Measurements from ENCODE around the gene CYB5RL. TPM values are rescaled to one million over a fixed set of nuclear protein-coding genes. Genes with fewer than 3 reads are reported as not detected.

Gene CYB5RL
- total RNA-seq, 6 donors from 2014 or later, result 2.7 to 10.0 (median 6.6) TPM

DNA sequence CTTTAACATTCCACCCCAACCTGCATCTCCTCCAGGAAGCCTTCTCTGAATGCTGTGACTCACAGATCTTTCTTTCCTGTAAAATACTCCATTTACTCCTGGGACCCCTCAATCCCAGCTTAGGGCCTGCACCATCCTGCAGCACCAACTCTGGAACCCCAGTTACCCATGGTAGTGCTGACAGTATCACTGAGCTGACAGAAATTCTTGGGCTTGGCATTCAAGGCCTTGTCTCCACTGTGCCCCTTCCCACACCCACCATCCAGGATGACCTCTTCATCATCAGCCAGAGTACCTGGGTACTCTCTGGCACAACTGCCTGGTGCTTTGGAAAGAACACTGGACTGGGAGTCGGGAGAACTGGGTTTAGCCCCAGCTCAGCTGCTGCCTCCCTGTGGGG lies 8.3 kb downstream of the CYB5RL start:
- H3K4me1 ChIP-seq, result no peaks in the 10 kb centered on the region
- H3K27ac ChIP-seq, result no peak overlapping the region
- peaks cover 0 to 51% (median 24%) of the 10 kb centered on the region in 4 donors for H3K36me3 ChIP-seq
- TF ChIP-seq POLR2AphosphoS5 (IDR thresholded peaks at IDR 0.05) (no peak), EP300 (IDR thresholded peaks at IDR 0.05) (no peak), POLR2A (IDR thresholded peaks at IDR 0.05) (no peak)
- TF ChIP-seq, protein P1, sequence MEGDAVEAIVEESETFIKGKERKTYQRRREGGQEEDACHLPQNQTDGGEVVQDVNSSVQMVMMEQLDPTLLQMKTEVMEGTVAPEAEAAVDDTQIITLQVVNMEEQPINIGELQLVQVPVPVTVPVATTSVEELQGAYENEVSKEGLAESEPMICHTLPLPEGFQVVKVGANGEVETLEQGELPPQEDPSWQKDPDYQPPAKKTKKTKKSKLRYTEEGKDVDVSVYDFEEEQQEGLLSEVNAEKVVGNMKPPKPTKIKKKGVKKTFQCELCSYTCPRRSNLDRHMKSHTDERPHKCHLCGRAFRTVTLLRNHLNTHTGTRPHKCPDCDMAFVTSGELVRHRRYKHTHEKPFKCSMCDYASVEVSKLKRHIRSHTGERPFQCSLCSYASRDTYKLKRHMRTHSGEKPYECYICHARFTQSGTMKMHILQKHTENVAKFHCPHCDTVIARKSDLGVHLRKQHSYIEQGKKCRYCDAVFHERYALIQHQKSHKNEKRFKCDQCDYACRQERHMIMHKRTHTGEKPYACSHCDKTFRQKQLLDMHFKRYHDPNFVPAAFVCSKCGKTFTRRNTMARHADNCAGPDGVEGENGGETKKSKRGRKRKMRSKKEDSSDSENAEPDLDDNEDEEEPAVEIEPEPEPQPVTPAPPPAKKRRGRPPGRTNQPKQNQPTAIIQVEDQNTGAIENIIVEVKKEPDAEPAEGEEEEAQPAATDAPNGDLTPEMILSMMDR (IDR thresholded peaks at IDR 0.05), result no peak
- no peaks in the 10 kb centered on the region for H3K27me3 ChIP-seq
- no peaks in the 10 kb centered on the region for H3K9me3 ChIP-seq
- H3K4me3 ChIP-seq, result no peak overlapping the region
- DNase-seq, result no peak
- no peak for ATAC-seq (ENCODE audit: low FRiP score in 2 of 2)
- 100% methylated on average over 1 of the region's 1 CpG for WGBS, 2 donors

DNA sequence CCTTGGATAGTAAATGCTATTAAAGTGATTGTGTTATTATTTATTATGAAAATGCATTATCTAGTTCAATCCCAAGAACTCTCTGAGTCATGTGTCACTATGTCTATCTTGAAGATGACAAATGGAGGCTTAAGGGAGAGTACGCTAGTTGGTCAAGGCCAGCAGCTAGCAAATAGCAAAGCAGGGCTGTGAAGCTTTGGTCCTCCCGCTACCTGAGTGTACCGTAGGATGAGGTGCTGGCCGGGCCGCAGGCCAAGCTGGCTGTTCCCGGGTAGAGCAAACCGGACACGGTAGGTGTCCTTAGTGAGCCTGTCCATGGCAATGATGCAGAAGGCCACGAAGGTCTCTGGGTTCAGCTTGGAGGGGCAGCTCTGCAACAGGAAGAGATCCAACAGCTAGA lies 9.3 kb downstream of the CYB5RL start:
- H3K4me1 ChIP-seq, result no peaks in the 10 kb centered on the region
- H3K27me3 ChIP-seq, result no peaks in the 10 kb centered on the region
- DNase-seq, result peak in 1 of 2 donors; percentile 61
- no peak overlapping the region for H3K4me3 ChIP-seq
- WGBS, 2 donors, result 92 to 100% methylated on average over 5 to 9 of the region's 9 CpGs
- no peak for TF ChIP-seq POLR2A (IDR thresholded peaks at IDR 0.05)
- TF ChIP-seq, protein P1 (IDR thresholded peaks at IDR 0.05), result no peak
- no peak for TF ChIP-seq EP300 (IDR thresholded peaks at IDR 0.05)
- TF ChIP-seq POLR2AphosphoS5 (IDR thresholded peaks at IDR 0.05), result no peak
- peaks cover 0 to 48% (median 22%) of the 10 kb centered on the region in 4 donors for H3K36me3 ChIP-seq
- no peak overlapping the region for H3K27ac ChIP-seq
- no peaks in the 10 kb centered on the region for H3K9me3 ChIP-seq
- peak in 1 of 2 donors; percentile 26 for ATAC-seq (ENCODE audit: low FRiP score in 2 of 2)

DNA sequence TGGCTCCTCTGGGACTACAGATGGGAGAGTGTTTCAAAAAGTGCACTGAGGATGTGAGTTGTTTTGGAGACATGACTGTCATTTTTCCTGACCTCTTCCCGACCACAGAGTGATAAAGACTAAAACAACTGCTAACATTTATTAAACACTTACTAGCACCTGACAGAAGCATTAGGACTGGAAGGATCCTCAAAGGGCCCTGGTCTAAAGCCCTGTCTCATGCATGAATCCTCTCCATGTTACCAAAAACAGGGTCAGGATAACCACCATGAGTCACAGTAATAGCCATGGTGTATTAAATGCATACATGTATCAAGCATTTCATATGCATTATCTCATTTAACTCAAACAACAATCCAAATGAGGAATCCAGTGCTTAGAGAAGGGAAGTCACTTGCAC lies 11.5 kb downstream of the CYB5RL start:
- 60 to 92% methylated on average over 1 of the region's 1 CpG for WGBS, 2 donors
- DNase-seq, result no peak
- Histone ChIP-seq H3K4me3 (no peak overlapping the region), H3K9me3 (no peaks in the 10 kb centered on the region), H3K27me3 (no peaks in the 10 kb centered on the region), H3K36me3 (peaks cover 0 to 31% (median 18%) of the 10 kb centered on the region in 4 donors), H3K27ac (no peak overlapping the region), H3K4me1 (no peaks in the 10 kb centered on the region)
- ATAC-seq (ENCODE audit: low FRiP score in 2 of 2), result no peak
- TF ChIP-seq EP300 (IDR thresholded peaks at IDR 0.05) (no peak), POLR2AphosphoS5 (IDR thresholded peaks at IDR 0.05) (no peak), POLR2A (IDR thresholded peaks at IDR 0.05) (no peak)
- TF ChIP-seq, protein P1 (IDR thresholded peaks at IDR 0.05), result no peak

DNA sequence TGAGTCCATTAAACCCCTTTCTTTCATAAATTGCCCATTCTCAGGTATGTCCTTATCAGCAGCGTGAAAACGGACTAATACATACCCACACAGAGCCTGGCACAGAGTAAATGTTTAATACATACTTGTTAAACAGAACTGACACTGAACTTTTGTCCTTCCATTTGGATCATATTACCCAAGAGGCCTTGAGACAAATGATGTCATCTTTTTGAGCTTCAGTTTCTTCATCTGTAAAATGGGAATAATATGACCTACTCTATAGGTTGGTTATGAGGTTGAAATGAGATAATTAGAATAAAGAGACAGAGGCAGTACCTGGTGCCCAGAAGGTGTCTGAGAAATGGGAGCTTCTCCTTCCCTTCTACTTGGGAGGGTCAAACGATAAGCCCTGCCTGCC lies 13.8 kb downstream of the CYB5RL start:
- H3K4me3 ChIP-seq, result no peak overlapping the region
- no peaks in the 10 kb centered on the region for H3K9me3 ChIP-seq
- peaks cover 0 to 28% (median 17%) of the 10 kb centered on the region in 4 donors for H3K36me3 ChIP-seq
- H3K27me3 ChIP-seq, result no peaks in the 10 kb centered on the region
- TF ChIP-seq, protein P1 (IDR thresholded peaks at IDR 0.05), result no peak
- TF ChIP-seq EP300 (IDR thresholded peaks at IDR 0.05), result no peak
- no peak for TF ChIP-seq POLR2A (IDR thresholded peaks at IDR 0.05)
- no peak for TF ChIP-seq POLR2AphosphoS5 (IDR thresholded peaks at IDR 0.05)
- ATAC-seq (ENCODE audit: low FRiP score in 2 of 2) (no peak), DNase-seq (no peak)
- H3K4me1 ChIP-seq, result no peaks in the 10 kb centered on the region
- H3K27ac ChIP-seq, result no peak overlapping the region
- WGBS, 2 donors, result 93 to 100% methylated on average over 3 of the region's 3 CpGs

DNA sequence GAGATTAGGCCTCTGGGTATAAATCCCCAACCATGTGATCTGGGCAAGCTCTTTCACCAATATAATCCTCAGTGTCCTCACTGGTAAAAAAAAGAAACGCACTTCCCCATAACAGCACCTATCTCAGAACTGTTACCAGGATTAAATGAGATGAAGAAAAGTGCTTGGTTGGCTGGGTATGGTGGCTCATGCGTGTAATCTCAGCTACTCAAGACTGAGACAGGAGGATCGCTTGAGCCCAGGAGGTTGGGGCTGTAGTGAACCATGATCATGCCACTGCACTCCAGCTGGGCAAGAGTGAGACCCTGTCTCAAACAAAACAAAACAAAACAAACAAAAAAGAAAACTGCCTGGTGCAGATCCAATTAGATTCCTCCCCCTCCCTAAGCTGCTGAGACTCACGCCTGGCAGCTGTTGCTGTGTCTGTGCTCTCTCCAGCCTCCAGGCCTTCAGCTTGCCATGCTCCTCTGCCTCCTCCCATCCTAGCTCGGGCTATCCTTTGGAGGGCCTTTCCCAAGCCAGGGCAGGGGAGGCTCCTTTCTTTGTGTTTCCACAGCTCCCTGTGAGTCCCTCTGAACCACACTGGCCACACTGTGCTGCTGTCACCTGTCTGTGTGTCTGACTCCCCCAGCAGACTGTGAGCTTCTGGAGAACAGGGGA lies 19.0 kb downstream of the CYB5RL start:
- Histone ChIP-seq H3K27me3 (no peaks in the 10 kb centered on the region), H3K4me3 (no peak overlapping the region), H3K4me1 (no peaks in the 10 kb centered on the region), H3K36me3 (peaks cover 0 to 10% (median 4%) of the 10 kb centered on the region in 4 donors), H3K9me3 (no peaks in the 10 kb centered on the region), H3K27ac (no peak overlapping the region)
- no peak for TF ChIP-seq EP300 (IDR thresholded peaks at IDR 0.05)
- TF ChIP-seq, protein P1 (IDR thresholded peaks at IDR 0.05), result no peak
- no peak for TF ChIP-seq POLR2AphosphoS5 (IDR thresholded peaks at IDR 0.05)
- TF ChIP-seq POLR2A (IDR thresholded peaks at IDR 0.05), result no peak
- 94 to 96% methylated on average over 5 of the region's 5 CpGs for WGBS, 2 donors
- ATAC-seq (ENCODE audit: low FRiP score in 2 of 2), result no peak
- no peak for DNase-seq

Measured in upper lobe of left lung (tissue), 6 donors.